Measurements from ENCODE around the gene ZSWIM7. TPM values are rescaled to one million over a fixed set of nuclear protein-coding genes. Genes with fewer than 3 reads are reported as not detected.

Gene ZSWIM7
- total RNA-seq, 2 experiments from 2014 or later: 27.2 to 33.2 TPM

DNA sequence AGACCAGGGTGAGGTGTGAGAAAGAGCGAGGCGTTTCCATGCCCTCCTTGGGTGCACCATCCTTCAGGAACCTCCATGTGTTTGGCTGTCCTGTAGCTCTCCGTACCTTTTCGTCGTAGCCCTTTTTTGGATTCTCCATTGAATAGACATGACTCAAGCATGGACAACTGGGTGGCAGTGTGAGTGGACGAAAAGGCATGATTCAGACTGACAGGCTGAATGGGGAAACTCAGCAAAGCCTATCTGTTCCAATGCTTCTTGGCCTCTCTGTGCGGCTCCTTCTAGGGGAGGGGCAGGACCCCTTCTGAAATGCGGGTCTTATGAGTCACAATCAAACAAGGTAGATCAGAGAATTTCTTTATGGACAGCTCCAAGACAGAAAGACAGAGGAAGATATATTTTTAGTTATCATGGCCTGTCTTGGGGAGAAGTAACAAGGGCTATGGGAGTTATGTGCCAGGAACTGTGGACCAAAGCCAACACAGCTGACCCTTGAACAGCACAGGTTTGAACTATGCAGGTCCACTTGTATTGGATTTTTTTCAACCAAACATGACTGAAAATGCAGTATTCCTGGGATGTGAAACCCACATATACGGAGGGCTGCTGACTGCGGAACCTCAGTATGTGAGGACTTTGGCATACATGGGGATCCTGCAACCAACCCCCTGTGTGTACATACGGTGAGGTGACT is 31.7 kb downstream of the ZSWIM7 start:
- no TSS peak for BruUV-seq (replicated peaks)
- Histone ChIP-seq H3K9me3 (ENCODE audit: low read length) (no peaks in the 10 kb centered on the region), H3K9me2 (ENCODE audit: insufficient read depth, low read length) (no peaks in the 10 kb centered on the region), H3K27ac (ENCODE audit: low read depth, low read length, poor library complexity, severe bottlenecking) (no peak overlapping the region), H4K20me1 (ENCODE audit: insufficient read depth, low read length) (no peaks in the 10 kb centered on the region), H3K4me2 (ENCODE audit: low read length) (no peak overlapping the region), H3K4me1 (ENCODE audit: insufficient read depth, low read length, poor library complexity, severe bottlenecking) (no peaks in the 10 kb centered on the region), H3K79me2 (ENCODE audit: insufficient read depth, low read depth, low read length) (no peaks in the 10 kb centered on the region), H3K36me3 (ENCODE audit: insufficient read depth, low read length) (no peaks in the 10 kb centered on the region), H3K4me3 (ENCODE audit: low read depth, low read length, poor library complexity, severe bottlenecking) (no peak overlapping the region), H2AFZ (ENCODE audit: low read length) (no peak overlapping the region)
- no peak for DNase-seq (ENCODE audit: low spot score)
- ChIA-PET CTCF (ENCODE audit: unreplicated experiment) (no interaction called here), POLR2A (interaction anchor here (0.5 kb wide), 1 partner anchor 29 kb away, joined by 3 read pairs; no protein-coding TSS in a partner anchor)
- intact Hi-C loops (cut with micrococcal nuclease; ENCODE audit: unreplicated experiment): no loop called here
- TF ChIP-seq, protein P1, sequence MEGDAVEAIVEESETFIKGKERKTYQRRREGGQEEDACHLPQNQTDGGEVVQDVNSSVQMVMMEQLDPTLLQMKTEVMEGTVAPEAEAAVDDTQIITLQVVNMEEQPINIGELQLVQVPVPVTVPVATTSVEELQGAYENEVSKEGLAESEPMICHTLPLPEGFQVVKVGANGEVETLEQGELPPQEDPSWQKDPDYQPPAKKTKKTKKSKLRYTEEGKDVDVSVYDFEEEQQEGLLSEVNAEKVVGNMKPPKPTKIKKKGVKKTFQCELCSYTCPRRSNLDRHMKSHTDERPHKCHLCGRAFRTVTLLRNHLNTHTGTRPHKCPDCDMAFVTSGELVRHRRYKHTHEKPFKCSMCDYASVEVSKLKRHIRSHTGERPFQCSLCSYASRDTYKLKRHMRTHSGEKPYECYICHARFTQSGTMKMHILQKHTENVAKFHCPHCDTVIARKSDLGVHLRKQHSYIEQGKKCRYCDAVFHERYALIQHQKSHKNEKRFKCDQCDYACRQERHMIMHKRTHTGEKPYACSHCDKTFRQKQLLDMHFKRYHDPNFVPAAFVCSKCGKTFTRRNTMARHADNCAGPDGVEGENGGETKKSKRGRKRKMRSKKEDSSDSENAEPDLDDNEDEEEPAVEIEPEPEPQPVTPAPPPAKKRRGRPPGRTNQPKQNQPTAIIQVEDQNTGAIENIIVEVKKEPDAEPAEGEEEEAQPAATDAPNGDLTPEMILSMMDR (conservative IDR thresholded peaks at IDR 0.05; ENCODE audit: low read length): no peak
- TF ChIP-seq EZH2phosphoT487 (IDR thresholded peaks at IDR 0.05; ENCODE audit: borderline replicate concordance, low read depth, low read length): no peak

DNA sequence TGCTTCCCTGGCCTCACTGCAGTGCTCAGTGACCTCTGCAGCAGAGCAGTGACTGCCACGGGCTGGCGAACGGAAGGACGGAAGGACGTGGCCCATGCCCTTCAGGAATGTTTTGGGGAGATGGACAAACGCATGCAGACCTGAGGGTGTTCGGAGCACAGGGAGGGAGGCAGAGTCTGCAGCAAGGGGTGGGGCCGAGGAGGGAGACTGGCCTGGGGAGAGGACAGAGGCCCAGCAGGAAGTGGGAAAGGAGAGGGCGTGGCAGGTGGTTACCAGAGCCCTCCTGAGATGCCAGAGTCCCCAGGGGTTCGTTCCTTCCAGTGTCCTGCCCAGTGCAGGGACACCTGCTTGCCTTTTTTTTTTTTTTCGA is 32.6 kb downstream of the ZSWIM7 start:
- no TSS peak for BruUV-seq (replicated peaks)

More for the DNA sequence above, 32.6 kb downstream of the ZSWIM7 start:
- Histone ChIP-seq H4K20me1 (ENCODE audit: insufficient read depth, low read length) (no peaks in the 10 kb centered on the region), H2AFZ (ENCODE audit: low read length) (no peak overlapping the region), H3K9me2 (ENCODE audit: insufficient read depth, low read length) (no peaks in the 10 kb centered on the region), H3K4me1 (ENCODE audit: insufficient read depth, low read length, poor library complexity, severe bottlenecking) (no peaks in the 10 kb centered on the region), H3K4me3 (ENCODE audit: low read depth, low read length, poor library complexity, severe bottlenecking) (no peak overlapping the region), H3K79me2 (ENCODE audit: insufficient read depth, low read depth, low read length) (no peaks in the 10 kb centered on the region), H3K4me2 (ENCODE audit: low read length) (no peak overlapping the region), H3K9me3 (ENCODE audit: low read length) (no peaks in the 10 kb centered on the region), H3K36me3 (ENCODE audit: insufficient read depth, low read length) (no peaks in the 10 kb centered on the region), H3K27ac (ENCODE audit: low read depth, low read length, poor library complexity, severe bottlenecking) (no peak overlapping the region)
- ChIA-PET CTCF (ENCODE audit: unreplicated experiment) (no interaction called here), POLR2A (no interaction called here)
- DNase-seq (ENCODE audit: low spot score): no peak
- intact Hi-C loops (cut with micrococcal nuclease; ENCODE audit: unreplicated experiment): no loop called here
- TF ChIP-seq, protein P1 (conservative IDR thresholded peaks at IDR 0.05; ENCODE audit: low read length): no peak
- no peak for TF ChIP-seq EZH2phosphoT487 (IDR thresholded peaks at IDR 0.05; ENCODE audit: borderline replicate concordance, low read depth, low read length)
